Skeletal muscle satellite cell (primary cell): ENCODE data around the gene TRAF6.
"Not testable (repeated sequence)": the region's sequence is repeated elsewhere in the genome, so short reads cannot be mapped to it uniquely, and the experiment has no call there.

Experiments
- H3K27me3 ChIP-seq: 2 replicates; pipeline ENCODE4 v1.7.0; 2013; ENCODE audit warnings: low read length; ENCODE audit not compliant: control insufficient read depth, insufficient read depth
- H3K36me3 ChIP-seq: 2 replicates; pipeline ENCODE4 v1.7.0; 2013; ENCODE audit warnings: mild to moderate bottlenecking, control low read depth, low read length; ENCODE audit not compliant: insufficient read depth
- H3K4me1 ChIP-seq: 2 replicates; pipeline ENCODE4 v1.7.0; 2013; ENCODE audit warnings: low read length; ENCODE audit not compliant: control insufficient read depth, insufficient read depth
- H3K4me2 ChIP-seq: 2 replicates; pipeline ENCODE4 v1.7.0; 2013; ENCODE audit warnings: mild to moderate bottlenecking, low read length
- H3K4me3 ChIP-seq: 2 replicates; pipeline ENCODE4 v1.7.0; 2013; ENCODE audit warnings: low read length
- H3K9ac ChIP-seq: 2 replicates; pipeline ENCODE4 v1.7.0; 2013; ENCODE audit warnings: mild to moderate bottlenecking, low read depth, low read length, moderate library complexity
- H3K9me3 ChIP-seq: replicated peaks from 2 replicates; pipeline ENCODE4 v1.7.0; 2013; ENCODE audit warnings: mild to moderate bottlenecking, control low read depth, low read length

TRAF6 gene

DNA sequence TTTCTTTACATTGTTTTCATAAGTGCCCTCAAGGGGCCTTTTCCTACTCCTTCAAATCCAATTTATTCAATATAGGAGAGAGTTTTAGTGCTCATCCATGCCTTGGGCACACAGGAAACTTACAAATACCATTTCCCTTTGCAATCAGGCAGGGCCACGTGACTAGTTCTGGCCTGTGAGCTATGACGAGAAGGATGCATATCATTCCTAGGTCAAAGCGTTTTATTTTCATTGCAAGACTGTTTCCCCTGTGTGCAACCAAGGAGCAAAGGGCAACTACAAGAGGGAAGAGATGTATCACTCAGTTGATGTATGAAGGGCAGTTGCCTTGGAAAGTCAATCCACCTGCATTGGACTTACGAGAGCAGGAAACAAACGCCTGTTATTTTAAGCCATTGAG, 1.9 kb upstream of the TRAF6 start:
- Histone ChIP-seq H3K27me3 (peaks cover 7% of the 10 kb centered on the region), H3K36me3 (no peaks in the 10 kb centered on the region), H3K4me2 (no peak overlapping the region), H3K9ac (no peak overlapping the region), H3K4me3 (no peak overlapping the region), H3K9me3 (no peaks in the 10 kb centered on the region), H3K4me1 (peaks cover 13% of the 10 kb centered on the region)

- not testable (repeated sequence) for H3K9me3 ChIP-seq, H3K27me3 ChIP-seq, H3K9ac ChIP-seq, H3K36me3 ChIP-seq
- peak overlapping the region; percentile 81 for H3K4me2 ChIP-seq
- peak overlapping the region; percentile 98 for H3K4me3 ChIP-seq
- peaks cover 13% of the 10 kb centered on the region for H3K4me1 ChIP-seq
Observed at GRCh38 chr11:36511062-36511461, 990 bp upstream of the TRAF6 start.

- Histone ChIP-seq H3K36me3 (no peaks in the 10 kb centered on the region), H3K9me3 (no peaks in the 10 kb centered on the region), H3K4me3 (peak overlapping the region; percentile 98), H3K4me1 (peaks cover 13% of the 10 kb centered on the region), H3K9ac (peak overlapping the region; percentile 92), H3K4me2 (peak overlapping the region; percentile 81), H3K27me3 (no peaks in the 10 kb centered on the region)
Observed at GRCh38 chr11:36510594-36510942, 496 bp upstream of the TRAF6 start.

- Histone ChIP-seq H3K9me3 (no peaks in the 10 kb centered on the region), H3K36me3 (no peaks in the 10 kb centered on the region), H3K4me3 (peak overlapping the region; percentile 98), H3K4me2 (peak overlapping the region; percentile 81), H3K4me1 (peaks cover 13% of the 10 kb centered on the region), H3K27me3 (no peaks in the 10 kb centered on the region), H3K9ac (peak overlapping the region; percentile 92)
Observed at GRCh38 chr11:36509201-36509639, 852 bp downstream of the TRAF6 start.

GRCh38 chr11:36508743-36509142, 1.3 kb downstream of the TRAF6 start:
- peak overlapping the region; percentile 92 for H3K9ac ChIP-seq
- H3K4me3 ChIP-seq: peak overlapping the region; percentile 98
- H3K9me3 ChIP-seq: no peaks in the 10 kb centered on the region
- peak overlapping the region; percentile 81 for H3K4me2 ChIP-seq
- no peaks in the 10 kb centered on the region for H3K27me3 ChIP-seq
- H3K36me3 ChIP-seq: no peaks in the 10 kb centered on the region
- H3K4me1 ChIP-seq: peaks cover 13% of the 10 kb centered on the region

DNA sequence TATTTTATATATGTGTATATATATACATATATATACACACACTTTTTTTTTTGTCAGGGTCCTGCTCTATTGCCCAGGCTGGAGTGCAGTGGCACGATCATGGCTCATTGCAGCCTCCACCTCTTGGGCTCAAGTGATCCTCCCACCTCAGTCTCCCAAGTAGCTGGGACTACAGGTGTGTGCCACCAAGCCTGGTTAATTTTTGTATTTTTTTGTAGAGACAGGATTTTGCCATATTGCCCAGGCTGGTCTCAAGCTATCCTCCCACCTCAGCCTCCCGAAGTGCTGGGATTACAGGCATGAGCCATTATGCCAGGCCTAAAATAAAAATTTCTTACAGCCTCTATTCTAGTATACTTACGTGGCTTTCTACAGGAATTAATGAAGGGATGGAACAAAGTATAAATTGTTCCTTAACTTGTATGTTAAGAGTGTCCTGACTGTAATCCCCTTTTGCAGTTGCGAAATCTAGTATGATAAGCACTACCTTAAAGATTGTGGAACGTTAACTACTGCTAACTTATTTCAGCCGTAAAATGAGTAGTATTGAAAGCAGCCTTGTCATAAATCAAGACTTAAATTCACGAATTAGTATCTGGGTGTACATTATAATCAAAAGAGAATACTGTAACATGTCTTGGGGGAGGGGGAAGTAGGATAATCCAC, 2.1 kb downstream of the TRAF6 start:
- H3K4me2 ChIP-seq: peak overlapping the region; percentile 81
- H3K9ac ChIP-seq: peak overlapping the region; percentile 92
- H3K4me3 ChIP-seq: peak overlapping the region; percentile 98
- no peaks in the 10 kb centered on the region for H3K27me3 ChIP-seq
- H3K9me3 ChIP-seq: no peaks in the 10 kb centered on the region
- peaks cover 13% of the 10 kb centered on the region for H3K4me1 ChIP-seq
- peaks cover 3% of the 10 kb centered on the region for H3K36me3 ChIP-seq

- H3K4me2 ChIP-seq: peak overlapping the region; percentile 64
- H3K9me3 ChIP-seq: no peaks in the 10 kb centered on the region
- H3K4me3 ChIP-seq: peak overlapping the region; percentile 11
- peaks cover 28% of the 10 kb centered on the region for H3K4me1 ChIP-seq
- peak overlapping the region; percentile 47 for H3K9ac ChIP-seq
- no peaks in the 10 kb centered on the region for H3K27me3 ChIP-seq
- peaks cover 28% of the 10 kb centered on the region for H3K36me3 ChIP-seq
Observed at GRCh38 chr11:36501236-36501635, 8.8 kb downstream of the TRAF6 start.

DNA sequence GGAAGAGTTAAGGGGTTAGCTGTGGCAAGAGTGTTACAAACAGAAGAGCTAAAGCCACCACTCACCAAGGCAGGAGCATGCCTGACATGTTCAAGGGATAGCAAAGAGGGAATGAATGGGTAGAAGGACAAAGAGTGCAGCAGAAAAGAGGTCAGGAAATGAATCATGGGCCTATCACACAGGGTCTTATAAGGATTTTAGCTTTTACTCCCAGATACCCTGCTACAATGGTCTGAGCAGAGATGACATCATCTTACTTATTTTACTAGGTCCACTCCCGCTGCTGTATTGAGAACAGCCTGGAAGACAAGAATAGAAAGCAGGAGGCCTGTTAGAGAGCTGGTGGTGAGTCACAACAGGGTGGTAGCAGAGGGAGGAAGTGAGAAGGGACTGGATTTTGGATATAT, 9.8 kb downstream of the TRAF6 start:
- H3K4me1 ChIP-seq: peaks cover 28% of the 10 kb centered on the region
- H3K36me3 ChIP-seq: peaks cover 35% of the 10 kb centered on the region
- peak overlapping the region; percentile 11 for H3K4me3 ChIP-seq
- H3K9ac ChIP-seq: peak overlapping the region; percentile 47
- no peaks in the 10 kb centered on the region for H3K27me3 ChIP-seq
- H3K4me2 ChIP-seq: peak overlapping the region; percentile 64
- no peaks in the 10 kb centered on the region for H3K9me3 ChIP-seq

DNA sequence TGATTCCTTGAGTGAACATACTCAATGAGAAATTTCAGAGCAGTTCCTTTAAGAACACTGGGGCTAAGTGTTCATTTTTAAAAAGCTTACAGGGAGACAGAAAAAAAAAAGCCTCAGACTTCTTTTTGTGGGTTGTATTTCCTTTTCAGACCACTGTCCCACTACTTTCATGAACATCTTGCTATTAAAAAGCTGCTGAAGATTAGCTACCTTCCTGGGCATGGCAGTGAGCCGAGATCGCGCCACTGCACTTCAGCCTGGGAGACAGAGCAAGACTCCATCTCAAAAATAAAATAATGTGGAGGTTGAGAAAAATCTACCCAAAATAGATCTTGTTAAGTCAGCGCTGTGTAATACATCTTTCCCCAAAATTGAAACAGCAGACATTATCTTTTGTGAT, 10.8 kb downstream of the TRAF6 start:
- peaks cover 28% of the 10 kb centered on the region for H3K4me1 ChIP-seq
- no peaks in the 10 kb centered on the region for H3K27me3 ChIP-seq
- H3K9ac ChIP-seq: no peak overlapping the region
- no peak overlapping the region for H3K4me2 ChIP-seq
- H3K36me3 ChIP-seq: peaks cover 40% of the 10 kb centered on the region
- H3K9me3 ChIP-seq: no peaks in the 10 kb centered on the region
- H3K4me3 ChIP-seq: no peak overlapping the region

DNA sequence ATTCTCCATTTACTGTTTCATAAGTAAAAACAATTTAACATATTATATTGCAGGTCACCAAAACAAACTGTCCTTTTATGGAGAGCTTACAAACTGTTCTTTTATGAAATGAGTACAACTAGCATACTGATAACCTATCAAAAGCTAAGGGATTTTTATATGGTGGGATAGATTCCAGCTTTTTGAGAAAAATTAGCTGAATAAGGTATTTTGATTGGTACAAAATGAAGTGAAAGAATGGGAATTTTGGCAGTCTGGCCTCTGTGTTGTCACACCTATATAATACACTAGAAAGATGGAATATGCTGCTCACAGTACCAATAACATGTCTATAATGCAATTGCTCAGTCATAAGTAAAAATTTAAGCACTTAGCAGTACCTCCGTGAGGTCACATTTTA, 11.4 kb downstream of the TRAF6 start:
- peaks cover 28% of the 10 kb centered on the region for H3K4me1 ChIP-seq
- no peak overlapping the region for H3K4me2 ChIP-seq
- peaks cover 42% of the 10 kb centered on the region for H3K36me3 ChIP-seq
- no peak overlapping the region for H3K9ac ChIP-seq
- H3K27me3 ChIP-seq: no peaks in the 10 kb centered on the region
- no peak overlapping the region for H3K4me3 ChIP-seq
- H3K9me3 ChIP-seq: no peaks in the 10 kb centered on the region

DNA sequence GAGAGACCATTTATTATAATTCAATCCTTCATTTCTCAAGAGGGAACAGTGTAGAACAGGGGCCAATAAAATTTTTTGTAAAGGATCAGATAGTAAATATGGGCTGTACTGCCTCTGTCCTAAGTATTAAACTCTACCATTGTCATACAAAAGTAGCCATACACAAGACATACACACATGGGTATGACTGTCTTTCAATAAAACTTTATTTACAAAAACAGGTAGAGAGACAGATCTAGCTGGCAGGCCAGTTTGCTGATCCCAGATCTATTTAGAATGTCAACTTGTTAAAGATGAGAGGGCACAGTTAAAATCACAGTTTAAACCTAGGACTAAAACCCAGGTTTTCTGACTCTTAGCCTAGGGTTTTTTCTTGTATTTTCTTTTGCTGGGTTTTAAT, 16.7 kb downstream of the TRAF6 start:
- no peak overlapping the region for H3K9ac ChIP-seq
- no peak overlapping the region for H3K4me2 ChIP-seq
- H3K4me1 ChIP-seq: no peaks in the 10 kb centered on the region
- H3K27me3 ChIP-seq: no peaks in the 10 kb centered on the region
- H3K9me3 ChIP-seq: no peaks in the 10 kb centered on the region
- H3K4me3 ChIP-seq: no peak overlapping the region
- peaks cover 71% of the 10 kb centered on the region for H3K36me3 ChIP-seq

DNA sequence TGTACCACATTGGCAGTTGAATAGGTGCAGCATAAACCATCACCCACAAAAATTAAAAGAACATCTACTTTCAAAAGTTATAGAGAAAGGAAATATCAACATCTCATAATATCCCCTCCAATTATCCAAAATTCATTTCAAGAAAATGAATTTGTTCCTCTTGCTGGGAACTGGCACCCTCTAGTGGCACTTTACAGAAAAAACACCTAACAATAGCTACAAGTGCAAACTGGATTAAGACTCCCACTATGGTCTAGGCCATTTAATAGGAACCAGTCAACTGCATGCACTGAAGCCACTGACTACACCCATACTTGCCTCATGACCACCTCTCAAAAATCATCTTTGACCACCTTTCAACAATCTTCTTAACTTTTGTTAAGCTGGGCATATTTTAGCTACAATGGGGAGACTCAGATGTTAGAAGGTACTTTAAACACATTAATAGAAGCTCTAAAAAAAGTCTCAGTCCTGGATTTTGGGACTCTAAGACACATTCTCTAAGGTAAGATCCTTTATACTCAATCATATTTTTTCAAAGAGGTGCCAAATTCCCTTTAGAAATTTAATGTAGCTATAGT, 17.3 kb downstream of the TRAF6 start:
- Histone ChIP-seq H3K4me3 (no peak overlapping the region), H3K4me1 (peaks cover 3% of the 10 kb centered on the region), H3K36me3 (peaks cover 71% of the 10 kb centered on the region), H3K27me3 (no peaks in the 10 kb centered on the region), H3K9me3 (no peaks in the 10 kb centered on the region), H3K4me2 (no peak overlapping the region), H3K9ac (no peak overlapping the region)
